GM19468 (cell line): ENCODE results near the gene PLD4.

Source experiments
- ATAC-seq: cut with Tn5 transposase; IDR thresholded peaks from one replicate; pipeline ENCODE4 v1.9.1; 2021; ENCODE audit warnings: mild to moderate bottlenecking, moderate library complexity, moderate number of reproducible peaks; ENCODE audit not compliant: unreplicated experiment; ENCODE audit errors: extremely low read depth

PLD4 gene

DNA sequence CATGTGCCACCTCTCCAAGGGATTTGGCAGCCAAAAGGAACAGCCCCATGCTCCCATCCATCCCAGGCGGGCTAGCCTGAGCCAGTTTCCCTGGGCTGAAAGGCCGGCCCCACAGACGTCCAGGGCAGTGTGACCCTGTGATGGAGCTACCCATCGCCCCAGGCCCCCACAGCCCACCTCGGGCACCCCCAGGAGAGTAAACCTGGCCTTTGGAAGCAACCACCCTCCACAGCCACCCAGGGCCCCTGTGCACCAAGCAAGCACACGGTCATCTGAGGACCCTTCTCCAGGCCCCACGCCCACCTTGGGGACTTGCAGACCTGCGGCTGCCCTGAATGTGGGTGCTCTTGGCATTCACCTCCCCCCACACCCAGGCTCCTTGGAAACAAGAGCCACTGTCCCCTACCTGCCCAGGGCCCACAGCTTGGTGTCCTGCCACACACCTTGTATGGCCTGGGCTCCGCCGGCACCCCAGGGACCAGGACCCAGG, 45.1 kb downstream of the PLD4 start:
- ATAC-seq, result no peak

DNA sequence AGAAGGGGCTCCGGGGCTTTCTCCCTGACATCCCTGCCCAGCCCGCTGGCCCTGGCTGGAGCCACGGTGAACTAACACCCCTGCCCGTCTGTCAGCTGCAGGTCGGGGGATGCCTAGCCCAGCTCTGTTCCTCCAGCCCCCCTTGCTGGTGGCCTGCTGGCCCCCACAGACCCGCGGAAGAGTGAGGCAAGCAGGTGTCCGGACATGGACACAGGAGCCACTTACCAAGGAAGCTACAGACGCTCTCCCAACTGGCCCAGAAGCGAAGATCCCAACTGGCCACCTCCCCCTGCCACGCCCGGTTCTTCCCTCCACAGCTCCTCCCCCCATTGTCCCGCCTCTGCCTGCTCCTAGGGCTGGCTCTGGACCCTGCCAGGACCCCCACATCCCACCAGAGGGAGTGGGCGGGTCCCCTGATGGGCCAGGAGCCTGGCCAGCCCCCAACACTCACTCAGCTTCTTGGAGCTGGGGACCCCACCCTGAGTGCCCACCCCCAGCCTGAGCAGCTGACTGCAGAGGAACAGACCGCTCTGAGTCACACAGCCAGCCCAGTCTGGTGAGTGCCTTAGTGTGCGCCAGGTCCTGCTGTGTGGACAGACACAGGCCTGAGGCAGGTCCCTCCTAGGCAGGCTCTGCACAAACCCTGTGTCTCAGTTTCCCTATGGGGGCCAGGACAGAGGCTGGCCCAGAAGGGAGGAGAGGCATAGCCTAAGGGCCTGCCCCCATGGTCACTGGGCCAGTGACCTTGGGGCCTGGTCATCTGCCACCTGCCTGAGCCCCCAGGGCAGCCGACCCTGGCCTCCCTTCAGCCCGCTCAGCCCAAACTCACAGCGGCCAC, 45.8 kb downstream of the PLD4 start:
- ATAC-seq, result no peak

DNA sequence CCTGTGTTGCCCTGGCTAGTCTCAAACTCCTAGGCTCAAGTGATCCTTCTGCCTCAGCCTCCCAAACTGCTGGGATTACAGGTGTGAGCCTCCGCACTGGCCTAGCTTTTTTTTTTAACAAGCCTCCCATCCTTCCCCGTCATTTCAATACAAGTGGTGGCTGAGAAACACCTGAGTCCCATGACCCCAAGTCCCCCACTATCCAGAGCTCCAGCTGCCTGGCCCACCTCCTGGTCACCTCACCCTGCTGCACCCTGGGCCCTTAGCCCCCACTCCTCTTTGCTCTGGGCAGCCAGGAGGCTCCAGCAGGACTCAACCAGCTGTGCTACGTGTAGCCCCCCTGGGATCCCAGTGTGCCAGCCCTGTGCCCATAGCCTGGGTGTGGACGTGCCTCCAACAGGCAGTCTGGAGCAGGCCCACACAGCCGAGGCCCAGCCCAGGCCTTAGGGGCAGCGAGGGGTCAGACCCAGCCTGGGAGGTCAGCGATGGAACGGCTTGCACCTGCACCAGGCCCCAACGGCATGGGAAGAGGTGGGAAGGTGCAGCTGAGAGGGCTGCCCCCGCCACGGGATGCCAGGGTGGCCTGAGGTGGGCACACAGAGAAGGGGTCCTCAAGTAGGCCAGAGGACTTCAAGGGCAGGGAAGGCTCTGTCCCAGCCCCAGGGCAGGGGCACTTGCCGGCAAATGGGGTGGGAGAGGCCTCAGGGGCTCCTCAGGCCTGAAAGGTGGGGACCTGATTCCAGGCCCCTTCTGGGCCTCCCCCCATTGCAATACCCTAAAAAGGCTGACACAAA, 47.0 kb downstream of the PLD4 start:
- ATAC-seq, result no peak

DNA sequence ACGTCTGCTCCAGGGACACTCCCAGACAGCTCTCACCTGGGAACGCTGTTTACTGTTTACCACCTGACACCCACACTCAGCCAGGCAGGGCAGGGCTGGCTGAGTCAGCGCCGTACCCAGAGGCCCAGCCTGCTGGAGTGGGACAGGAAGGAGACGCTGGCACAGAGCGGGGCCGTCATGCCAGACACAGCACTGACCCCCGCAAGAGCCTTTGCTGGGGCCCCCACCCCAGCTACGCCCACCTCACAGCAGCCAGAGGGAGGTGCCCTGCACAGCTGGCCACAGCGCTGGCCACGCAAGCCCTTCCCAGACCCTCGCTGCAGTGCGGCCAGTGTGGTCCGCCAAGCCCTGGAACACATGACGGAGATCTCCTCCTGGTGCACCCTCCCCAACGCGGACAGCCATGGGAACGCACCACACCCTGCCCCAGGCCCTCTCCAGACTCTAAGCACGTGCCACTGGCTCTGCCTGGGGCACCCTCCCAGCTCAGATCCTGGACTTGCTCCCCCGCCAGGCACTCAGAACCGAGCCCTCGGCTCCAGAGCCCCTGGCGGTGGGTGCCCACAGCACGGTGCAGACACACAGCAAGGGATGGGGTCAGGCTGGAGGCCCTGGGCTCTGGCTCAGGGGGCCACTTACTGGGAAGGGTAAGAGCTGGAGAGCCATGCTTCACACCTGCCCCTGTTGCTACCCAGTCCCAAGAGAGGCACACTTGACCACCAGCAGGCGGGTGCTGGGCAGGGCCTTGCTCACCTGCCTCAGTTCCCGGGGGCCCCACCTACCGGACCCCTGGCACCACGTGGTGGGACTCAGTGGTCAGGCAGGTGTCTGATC, 47.8 kb downstream of the PLD4 start:
- ATAC-seq, result no peak

DNA sequence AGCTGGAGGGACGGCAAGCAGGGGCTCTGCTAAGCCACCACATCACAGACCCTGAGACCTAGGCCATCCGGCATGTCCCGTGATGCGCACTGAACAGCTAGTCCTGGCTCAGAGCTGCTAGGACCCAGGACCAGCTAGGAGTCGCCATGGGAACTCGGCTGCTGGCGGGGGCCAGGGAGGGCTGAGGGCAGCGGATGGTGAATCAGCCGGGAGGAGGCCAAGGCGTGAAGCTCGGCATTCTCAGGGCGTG, 48.4 kb downstream of the PLD4 start:
- ATAC-seq, result no peak

DNA sequence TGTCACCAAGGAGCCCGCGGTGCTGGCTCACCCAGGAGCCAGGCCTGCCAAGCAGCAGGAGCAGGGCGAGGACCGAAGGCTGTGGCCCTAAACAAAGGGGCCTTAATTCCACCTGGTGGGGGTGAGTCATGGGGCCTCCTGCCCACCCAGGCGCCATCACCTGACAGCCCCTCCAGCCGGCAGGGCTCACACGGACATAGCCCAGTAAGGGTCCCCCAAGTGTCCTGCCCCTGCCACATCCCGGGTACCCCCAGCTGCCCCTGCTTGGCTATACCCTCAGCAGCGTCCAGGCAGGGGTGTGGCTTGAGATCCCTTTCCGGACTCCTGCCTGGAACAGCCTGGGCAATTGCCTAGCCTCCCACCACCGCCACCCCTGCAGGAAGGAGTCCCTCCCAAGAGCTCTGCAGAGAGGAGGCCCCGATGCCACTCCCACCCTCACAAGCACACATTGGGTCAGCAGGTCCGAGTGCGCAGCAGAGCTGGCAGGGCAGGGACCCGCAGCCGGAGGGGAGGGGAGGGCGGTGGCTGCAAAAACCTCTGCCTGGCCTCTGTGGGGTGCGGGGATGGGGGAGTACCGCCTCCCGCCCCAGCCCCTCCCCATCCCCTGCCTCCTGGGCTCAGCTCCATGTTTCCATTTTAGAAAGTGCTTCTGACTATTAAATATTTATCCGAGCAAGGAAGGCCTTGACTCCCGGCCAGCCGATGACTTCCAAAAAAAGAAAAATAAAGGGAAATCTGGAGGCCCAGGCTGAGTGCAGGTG, 48.9 kb downstream of the PLD4 start:
- no peak for ATAC-seq

DNA sequence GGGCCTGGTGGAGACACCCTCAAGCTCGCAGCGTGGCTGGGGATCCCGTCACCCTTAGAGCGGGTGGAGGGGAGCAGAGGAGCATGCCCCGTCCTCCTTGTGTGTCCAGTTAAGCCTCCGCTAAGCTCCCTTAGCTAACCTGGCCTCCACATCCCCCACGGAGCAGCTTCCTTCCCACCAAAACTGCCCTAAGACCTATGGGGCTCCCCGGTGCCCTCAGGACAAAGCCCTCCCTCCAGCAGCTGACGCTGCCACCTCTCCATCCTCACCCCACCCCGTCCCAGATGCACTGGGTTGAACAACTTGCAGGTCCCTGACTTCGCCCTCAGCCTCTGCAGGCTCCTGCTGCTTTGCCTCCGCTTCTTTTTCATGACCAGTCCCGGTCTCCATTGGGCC, 49.5 kb downstream of the PLD4 start:
- no peak for ATAC-seq

DNA sequence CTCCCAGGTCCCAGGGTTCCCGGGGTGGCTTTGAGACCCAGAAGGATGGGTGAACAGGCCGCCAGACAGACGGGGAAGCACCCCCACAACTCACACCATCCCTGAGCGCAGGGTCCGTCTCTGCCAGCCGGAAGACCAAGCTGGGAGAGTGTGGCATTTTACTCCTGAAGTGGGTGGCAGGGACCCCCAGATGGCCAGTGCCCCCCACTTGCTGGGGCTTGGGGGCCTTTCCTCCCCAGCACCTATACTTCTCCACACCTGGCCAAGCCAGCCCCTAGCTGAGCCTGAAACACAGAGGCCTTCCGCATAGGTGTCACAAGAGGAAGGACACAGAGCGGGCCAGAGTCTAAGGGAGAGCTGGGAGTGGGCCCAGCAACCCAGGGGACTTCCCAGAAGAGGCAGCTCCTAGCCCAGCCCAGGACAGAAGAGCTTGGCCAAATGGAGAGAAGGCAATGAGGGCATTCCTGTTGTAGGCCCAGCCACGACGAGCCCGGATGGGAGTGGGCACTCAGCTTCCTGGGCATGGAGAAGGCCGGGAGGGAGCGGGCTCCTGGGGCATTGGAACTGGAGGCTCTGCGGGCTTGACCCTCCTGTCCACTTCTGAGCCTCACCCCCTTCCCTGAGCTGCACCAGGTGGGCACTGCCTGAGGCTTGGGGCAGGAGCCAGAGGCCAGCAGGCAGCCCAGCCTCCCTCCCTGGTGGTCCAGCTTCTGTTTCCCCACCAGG, 50.1 kb downstream of the PLD4 start:
- no peak for ATAC-seq

DNA sequence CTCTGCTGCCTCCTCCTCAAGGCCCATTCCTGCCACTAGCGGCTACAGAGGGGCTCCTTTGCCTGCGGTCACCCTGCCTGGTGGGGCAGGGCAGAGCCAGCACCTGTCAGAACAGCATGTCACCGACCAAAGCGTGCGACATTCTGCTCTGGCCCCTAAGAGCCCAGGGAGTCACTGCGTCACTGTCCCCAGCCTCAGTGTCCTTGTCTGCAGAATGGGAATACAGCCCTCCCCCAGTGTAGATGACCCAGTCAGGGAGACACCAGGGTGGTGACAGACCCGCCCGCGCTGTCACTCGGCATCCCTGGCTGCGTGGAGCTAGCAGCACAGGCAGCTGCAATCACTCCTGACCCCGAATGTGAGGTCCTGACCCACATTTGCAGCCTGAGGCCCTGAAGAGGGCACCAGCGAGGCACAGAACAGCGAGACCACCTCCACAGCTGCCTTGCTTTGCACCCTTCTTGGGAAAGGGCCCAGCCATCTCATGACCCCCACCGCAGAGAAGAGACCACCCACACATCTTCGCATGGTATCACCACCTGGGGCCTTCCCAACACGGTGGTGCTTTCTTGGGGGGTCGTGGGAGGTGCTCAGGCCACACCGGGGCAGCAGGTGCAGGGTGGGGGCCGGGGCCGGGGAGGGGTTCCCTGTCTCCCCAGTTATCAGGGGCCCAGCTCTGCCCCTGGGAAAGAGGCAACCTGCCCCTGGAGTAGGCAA, 51.0 kb downstream of the PLD4 start:
- ATAC-seq, result no peak

DNA sequence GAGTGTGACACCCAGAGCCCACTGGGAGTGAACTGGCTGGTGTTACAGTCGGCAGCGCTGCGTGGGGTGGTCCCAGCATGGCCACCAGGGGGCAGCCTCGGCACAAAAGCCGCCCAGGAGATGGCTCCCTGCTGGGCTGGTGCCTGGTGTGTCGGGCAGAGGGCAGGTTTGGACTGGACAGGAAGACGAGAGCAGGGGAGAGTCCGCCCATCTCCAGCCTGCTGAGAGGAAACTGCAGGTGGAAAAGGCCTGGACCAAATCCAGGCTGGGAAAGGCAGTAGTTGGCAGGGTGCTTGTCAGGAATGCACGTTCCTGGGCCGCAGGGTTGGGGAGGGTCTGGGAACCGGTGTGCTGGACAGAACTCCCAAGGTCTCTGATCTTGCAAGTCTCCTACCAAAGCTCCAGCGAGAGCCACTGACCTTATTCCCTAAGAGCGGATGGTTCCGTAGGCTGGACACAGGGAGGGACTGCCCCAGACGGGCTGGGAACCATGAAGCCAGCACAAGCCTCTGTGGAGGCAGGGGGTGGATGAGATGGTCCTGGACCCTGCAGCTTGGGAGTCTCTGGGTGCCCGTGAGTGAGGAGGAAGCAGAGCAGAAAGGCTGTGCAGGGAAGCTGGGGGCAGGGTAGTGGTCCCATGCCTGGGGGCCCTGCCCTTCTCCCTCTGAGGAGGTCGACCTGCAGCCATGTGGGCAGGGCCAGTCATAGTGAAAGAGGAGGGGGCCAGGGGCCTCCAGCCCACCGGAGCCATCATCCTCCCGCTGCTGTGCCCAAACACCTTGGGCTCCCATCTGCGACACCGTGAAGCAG, 51.7 kb downstream of the PLD4 start:
- no peak for ATAC-seq

DNA sequence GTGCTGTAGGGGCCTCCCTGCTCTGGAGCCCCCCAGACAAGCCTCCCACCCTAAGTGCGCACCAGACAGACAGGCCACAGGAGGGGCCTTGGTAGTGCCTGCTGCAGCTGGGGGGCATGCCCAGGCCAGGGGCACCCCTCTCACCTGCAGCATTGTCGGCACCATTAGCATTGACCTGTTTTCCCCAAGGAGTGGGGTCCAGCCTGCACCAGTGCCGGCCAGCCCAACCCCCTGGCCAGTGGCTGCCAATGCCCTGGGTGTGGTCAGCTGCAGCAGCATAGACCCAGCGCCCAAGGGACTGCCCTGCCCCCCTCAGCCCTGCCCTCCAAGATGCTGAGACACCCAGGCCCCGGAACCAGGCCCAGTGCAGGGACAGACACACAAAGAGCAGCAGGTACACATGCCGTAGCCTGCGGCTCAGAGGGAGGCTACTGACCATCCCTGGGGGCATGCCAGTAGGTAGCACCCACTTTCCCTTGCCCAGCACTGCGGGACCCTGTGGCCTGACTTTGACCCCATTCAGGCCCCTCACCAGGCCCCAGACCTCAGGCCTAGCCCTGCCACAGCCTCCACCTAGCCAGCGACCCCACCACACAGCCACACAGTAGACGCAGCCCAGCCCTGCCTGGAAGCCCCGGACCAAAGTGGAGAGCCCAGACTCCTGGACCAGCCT, 52.5 kb downstream of the PLD4 start:
- ATAC-seq, result no peak

DNA sequence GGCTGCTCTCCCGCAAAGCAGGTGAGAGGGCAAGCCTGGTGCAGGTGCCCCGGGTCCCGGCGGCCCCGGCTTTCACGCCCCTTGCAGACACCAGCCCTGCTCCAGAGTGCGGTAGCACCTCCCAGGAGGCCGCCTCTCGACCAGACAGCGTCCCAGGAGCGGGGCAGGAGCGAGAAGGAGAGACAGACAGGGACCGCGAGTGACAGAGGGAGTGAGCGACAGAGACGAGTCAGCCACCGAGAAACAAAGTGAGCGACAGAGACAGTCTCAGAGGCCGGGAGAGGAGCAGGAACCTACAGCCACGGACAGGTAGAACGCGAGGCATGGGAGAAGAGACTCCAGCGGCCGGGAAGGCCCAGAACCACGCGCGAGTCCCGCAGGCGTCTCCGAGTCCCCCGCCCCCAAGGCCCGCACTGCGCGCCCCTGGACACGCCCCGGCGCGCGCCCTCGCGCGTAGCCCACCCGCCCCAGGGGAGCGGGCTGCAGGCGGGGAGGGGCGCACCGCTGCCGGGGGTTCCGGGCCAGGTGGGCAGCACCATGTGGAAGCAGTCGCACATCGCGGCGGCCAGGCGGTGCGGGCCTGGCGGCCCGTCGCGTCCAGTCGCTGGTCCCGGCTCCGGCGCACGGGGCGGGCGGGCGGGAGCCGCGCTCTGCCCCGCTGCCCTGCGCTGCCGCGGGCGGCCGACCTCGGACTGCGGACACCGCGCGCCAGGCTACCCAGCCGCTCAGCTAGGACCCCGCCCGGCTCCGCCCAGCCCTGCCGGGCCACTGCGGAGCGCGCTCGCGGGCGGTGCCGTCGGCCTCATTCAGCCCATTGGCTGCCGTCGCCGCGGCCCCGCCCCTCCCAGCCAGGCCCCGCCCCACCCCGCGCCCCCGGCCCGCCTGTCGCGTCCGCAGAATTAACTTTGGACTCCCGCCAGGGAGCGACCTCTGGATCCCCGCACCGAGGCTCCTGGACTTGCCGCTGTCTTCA, 53.3 kb downstream of the PLD4 start, which contains the start of gene AHNAK2:
TSS of gene AHNAK2 (minus strand) at position 694 of the 973 bp plus-strand sequence. CDS start at position 557, 137 bp downstream.
- no peak for ATAC-seq

DNA sequence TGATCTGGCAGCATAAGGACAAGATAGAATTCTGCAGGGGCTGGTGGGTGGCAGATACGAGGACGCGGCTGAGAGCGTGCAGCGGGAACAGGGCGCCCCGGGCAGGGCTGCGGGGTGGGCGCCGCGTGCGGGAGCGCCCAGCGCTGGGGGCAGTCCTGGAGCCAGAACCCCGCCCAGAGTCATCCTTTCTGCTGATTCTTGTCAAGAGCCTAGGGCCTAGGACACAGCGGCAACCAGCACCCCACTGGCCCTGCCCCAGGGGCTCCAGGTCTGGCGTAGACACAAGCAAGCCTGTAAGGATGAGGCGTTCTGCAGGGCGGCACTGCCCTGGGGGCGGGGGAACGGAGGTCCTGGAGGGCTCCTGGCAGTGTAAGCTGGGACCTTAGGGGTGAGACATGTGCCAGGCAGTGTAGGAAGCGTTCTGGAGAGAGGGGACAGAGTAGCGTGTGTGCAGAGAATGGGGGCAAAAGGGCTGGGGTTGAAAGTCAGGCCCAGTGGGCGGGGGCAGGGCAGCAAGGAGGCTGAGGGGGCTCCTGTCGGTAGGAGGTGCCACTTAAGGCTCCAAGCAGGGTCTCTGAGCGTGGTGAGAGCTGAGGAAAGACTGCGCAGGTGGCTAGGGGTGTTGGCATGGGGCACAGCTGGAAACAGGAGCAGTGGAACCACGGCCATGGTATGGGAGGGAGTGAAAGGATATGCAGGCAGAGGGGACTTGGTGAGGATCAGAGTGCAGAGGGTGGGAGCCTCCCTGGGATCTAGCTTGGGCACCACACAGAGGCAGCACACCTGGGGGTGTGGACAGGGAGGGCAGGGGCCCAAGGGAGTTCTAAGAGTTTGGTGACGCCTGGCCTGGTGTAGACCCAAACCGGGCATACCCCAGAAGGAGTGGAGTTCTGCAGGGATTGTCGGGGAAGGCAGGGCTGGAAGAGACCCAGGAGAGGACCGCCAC, 54.3 kb downstream of the PLD4 start:
- no peak for ATAC-seq

DNA sequence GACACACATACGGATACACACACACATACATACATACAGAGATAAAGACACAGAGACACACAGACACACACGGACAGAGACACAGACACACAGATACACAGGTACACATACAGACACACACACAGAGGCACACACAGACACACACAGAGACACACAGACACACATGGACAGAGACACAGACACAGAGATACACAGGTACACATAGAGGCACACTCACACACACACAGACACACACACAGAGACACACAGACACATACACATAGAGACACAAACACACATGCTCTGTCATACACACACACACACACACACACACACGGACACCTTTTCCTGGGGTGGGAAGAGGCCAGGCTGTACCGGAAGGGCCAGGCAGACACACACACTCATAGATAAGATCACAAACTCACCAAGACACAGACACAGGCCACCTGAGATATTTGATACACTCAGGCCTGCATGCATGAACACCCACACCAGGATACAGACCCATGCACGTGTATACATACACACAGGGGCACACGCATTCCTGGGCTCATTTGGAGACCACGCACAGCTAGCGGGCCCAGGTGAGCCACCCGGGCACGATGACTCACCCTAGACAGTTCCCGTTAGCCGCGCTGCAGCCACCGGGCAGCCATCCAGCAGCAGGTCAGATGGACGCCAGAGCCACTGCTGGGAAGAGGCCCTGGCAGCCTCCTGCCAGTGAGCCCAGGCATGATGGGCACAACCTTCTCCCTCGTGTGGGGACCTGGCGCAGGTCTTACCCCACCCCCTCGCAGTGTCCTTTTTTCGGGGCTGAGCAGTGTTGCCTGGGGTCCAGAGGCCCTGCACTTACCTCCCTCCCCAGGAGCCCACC, 55.3 kb downstream of the PLD4 start:
- no peak for ATAC-seq
